B cell (primary cell): Measurements from ENCODE around the gene GCN1. TPM values are rescaled to one million over a fixed set of nuclear protein-coding genes. Genes with fewer than 3 reads are reported as not detected.
"Not testable (repeated sequence)": the region's sequence is repeated elsewhere in the genome, so short reads cannot be mapped to it uniquely, and the experiment has no call there.

ENCODE experiments used
- ATAC-seq: fragments of 200-7000 bp; cut with Tn5 transposase; one replicate; pipeline ENCODE4 v1.10.0; 2021; ENCODE audit warnings: low read depth, mild to moderate bottlenecking, moderate number of reproducible peaks, moderate library complexity
- CTCF ChIA-PET: fragments of 350-600 bp; sonication (Branson Sonifier 250); formaldehyde crosslinking; loops from one replicate; lab custom pipeline; 2021; ENCODE audit warnings: antibody characterized with exemption, inconsistent platforms; lab: Charles Lee
- POLR2A ChIA-PET: fragments of 350-600 bp; sonication (Branson Sonifier 250); formaldehyde crosslinking; loops from one replicate; lab custom pipeline; 2021; ENCODE audit warnings: antibody characterized with exemption; lab: Charles Lee
- DNase-seq: peaks from one replicate; pipeline ENCODE4 v3.0.0; 2013
- H2AFZ ChIP-seq: 2 replicates; pipeline ENCODE4 v1.6.1; 2012; ENCODE audit warnings: mild to moderate bottlenecking, low read depth, low read length; ENCODE audit not compliant: insufficient read depth, poor library complexity, severe bottlenecking
- H3K27ac ChIP-seq, 2 donors: 1 replicate in 1 of 2; 2 replicates in 1 of 2; pipeline ENCODE4 v1.5.1; 2012 to 2013; ENCODE audit warnings: low read length in 2 of 2, mild to moderate bottlenecking in 2 of 2, moderate library complexity in 1 of 2
- H3K27me3 ChIP-seq, 4 experiments: fragments of 200-600 bp in 1 of 4; sonication (generic) in 1 of 4; replicated peaks in 1 of 4; 1 replicate in 2 of 4; 2 replicates in 2 of 4; pipeline versions ENCODE4 v1.6.1 to v1.7.0; 2013 to 2016; ENCODE audit warnings: low read length in 3 of 4, mild to moderate bottlenecking in 2 of 4, mixed read lengths in 1 of 4, moderate library complexity in 1 of 4; ENCODE audit not compliant: insufficient read depth in 4 of 4, control insufficient read depth in 3 of 4; ENCODE audit errors: control extremely low read depth in 1 of 4
- H3K36me3 ChIP-seq, 2 experiments: replicated peaks in 1 of 2; 1 replicate in 1 of 2; 2 replicates in 1 of 2; pipeline versions ENCODE4 v1.6.1 to v1.7.1; 2013; ENCODE audit warnings: low read length in 1 of 2; ENCODE audit not compliant: insufficient read depth in 2 of 2, control insufficient read depth in 1 of 2; ENCODE audit errors: control extremely low read depth in 1 of 2, extremely low read depth in 1 of 2
- H3K4me1 ChIP-seq, 2 donors: fragments of 200-600 bp in 1 of 2; sonication (generic) in 1 of 2; 1 replicate in 1 of 2; 2 replicates in 1 of 2; pipeline versions ENCODE4 v1.5.1 to v1.6.1; 2013 to 2017; ENCODE audit warnings: low read length in 2 of 2; ENCODE audit not compliant: control insufficient read depth in 2 of 2, insufficient read depth in 2 of 2
- H3K4me2 ChIP-seq: replicated peaks from 2 replicates; pipeline ENCODE3; 2012; ENCODE audit warnings: mild to moderate bottlenecking, low read depth, low read length; ENCODE audit not compliant: poor library complexity, severe bottlenecking
- H3K4me3 ChIP-seq, 5 experiments: fragments of 200-600 bp in 1 of 5; sonication (generic) in 1 of 5; 1 replicate in 3 of 5; 2 replicates in 2 of 5; pipeline versions ENCODE4 v1.5.1 to v1.7.0; 2011 to 2016; ENCODE audit warnings: low read length in 4 of 5, mild to moderate bottlenecking in 4 of 5, low read depth in 2 of 5, control low read depth in 1 of 5, moderate library complexity in 1 of 5; ENCODE audit not compliant: insufficient read depth in 1 of 5; ENCODE audit errors: control extremely low read depth in 1 of 5, extremely low read depth in 1 of 5
- H3K79me2 ChIP-seq: fragments of 200-600 bp; sonication (generic); one replicate; pipeline ENCODE4 v1.6.0; 2016; ENCODE audit warnings: low read length; ENCODE audit not compliant: control insufficient read depth, insufficient read depth
- H3K9ac ChIP-seq: fragments of 200-600 bp; sonication (generic); 2 replicates; pipeline ENCODE4 v1.6.1; 2017; ENCODE audit warnings: mild to moderate bottlenecking, low read length, moderate library complexity
- H3K9me3 ChIP-seq, 3 donors: one replicate each; pipeline versions ENCODE4 v1.6.1 to v1.7.1; 2013; ENCODE audit warnings: low read length in 2 of 3; ENCODE audit not compliant: control insufficient read depth in 2 of 3, insufficient read depth in 1 of 3; ENCODE audit errors: control extremely low read depth in 1 of 3
- H4K20me1 ChIP-seq: 2 replicates; pipeline ENCODE4 v1.6.0; 2012; ENCODE audit warnings: mild to moderate bottlenecking, low read length; ENCODE audit not compliant: insufficient read depth, control insufficient read depth, poor library complexity, severe bottlenecking
- H3K27ac Mint-ChIP-seq: one replicate; pipeline ENCODE4 v1.8.0; 2021; ENCODE audit warnings: mixed read lengths
- H3K27me3 Mint-ChIP-seq: one replicate; pipeline ENCODE4 v1.8.0; 2021; ENCODE audit warnings: mixed read lengths
- H3K4me1 Mint-ChIP-seq: one replicate; pipeline ENCODE4 v1.8.0; 2021; ENCODE audit warnings: mixed read lengths
- H3K4me3 Mint-ChIP-seq: one replicate; pipeline ENCODE4 v1.8.0; 2021; ENCODE audit warnings: mixed read lengths
- H3K9me3 Mint-ChIP-seq: one replicate; pipeline ENCODE4 v1.8.0; 2022; ENCODE audit warnings: mixed read lengths; ENCODE audit not compliant: insufficient read depth
- CTCF ChIP-seq: fragments of 200-600 bp; IDR thresholded peaks from one replicate; pipeline ENCODE4 v1.8.0; 2022; ENCODE audit warnings: antibody characterized with exemption, mild to moderate bottlenecking
- EZH2 ChIP-seq: IDR thresholded peaks from 2 replicates; pipeline ENCODE4 v1.6.1; 2012; ENCODE audit warnings: borderline replicate concordance, low read depth, mild to moderate bottlenecking, moderate library complexity, low read length; ENCODE audit not compliant: insufficient read depth, poor library complexity, severe bottlenecking
- WGBS: methylation state at CpG from one replicate; pipeline ENCODE4 v1.1.5; 2013; ENCODE audit warnings: missing lambda C conversion rate; ENCODE audit not compliant: insufficient coverage; 5-methylcytosine and 5-hydroxymethylcytosine counted together
- intact Hi-C: fragments of 100-400 bp; cut with micrococcal nuclease; formaldehyde crosslinking; loops from one replicate; pipeline ENCODE4 v1.10.0; 2022
- polyA plus RNA-seq: library from polyadenylated mRNA; depleted of rRNA; stranded (reverse); fragments of >200 nt; gene quantifications from 2 replicates; pipeline ENCODE4 v1.2.3, GENCODE V29; 2012
- total RNA-seq, 2 donors: library from RNA; stranded (reverse); fragments of 120-200 nt in 1 of 2; gene quantifications; 1 replicate in 1 of 2; 2 replicates in 1 of 2; pipeline versions ENCODE4 v1.2.3 to v1.2.4, GENCODE V29; 2013 to 2022

Gene GCN1
- total and polyA plus RNA-seq, 2 donors (not counting 1 experiment from before 2014, with no cell fraction given): 41.3 to 127 TPM

GRCh38 chr12:120193286-120193685 is 1.2 kb downstream of the GCN1 start:
- intact Hi-C loops: loop anchor here (5.0 kb wide), 1 partner anchor 76 kb away; the partner anchor contains the start of gene RAB35
- Mint-ChIP-seq H3K27ac (peak overlapping the region; percentile 75), H3K4me3 (peak overlapping the region; percentile 90), H3K4me1 (peaks cover 16% of the 10 kb centered on the region)
- H3K4me3 ChIP-seq, H3K27me3 Mint-ChIP-seq, DNase-seq, H3K9ac ChIP-seq, H3K27ac ChIP-seq, H3K9me3 ChIP-seq, H3K27me3 ChIP-seq, POLR2A ChIA-PET, CTCF ChIA-PET, H2AFZ ChIP-seq, H3K9me3 Mint-ChIP-seq, ATAC-seq: not testable (repeated sequence)
- Histone ChIP-seq H3K79me2 (peaks cover 76% of the 10 kb centered on the region), H3K4me2 (peak overlapping the region; percentile 94), H3K36me3 (peaks cover 6 to 43% of the 10 kb centered on the region in 2 experiments), H3K4me1 (peaks cover 13 to 20% of the 10 kb centered on the region in 2 donors), H4K20me1 (peaks cover 34% of the 10 kb centered on the region)
- 91% methylated on average over 7 of the region's 8 CpGs for WGBS

- peaks cover 3 to 42% of the 10 kb centered on the region in 2 experiments for H3K36me3 ChIP-seq
- TF ChIP-seq CTCF (no peak), EZH2 (no peak)
- no peak overlapping the region for H3K9ac ChIP-seq
- Mint-ChIP-seq H3K9me3 (no peaks in the 10 kb centered on the region), H3K27ac (no peak overlapping the region), H3K4me3 (no peak overlapping the region), H3K27me3 (no peaks in the 10 kb centered on the region), H3K4me1 (peaks cover 17% of the 10 kb centered on the region)
- no peak for DNase-seq
- H2AFZ ChIP-seq: no peak overlapping the region
- H3K79me2 ChIP-seq: peaks cover 92% of the 10 kb centered on the region
- no peak overlapping the region for H3K4me2 ChIP-seq
- H3K9me3 ChIP-seq: no peaks in the 10 kb centered on the region
- POLR2A ChIA-PET: interaction anchor here (0.5 kb wide), 1 partner anchor 1275 kb away, joined by 3 read pairs; no protein-coding TSS in a partner anchor
- intact Hi-C loops: loop anchor here (5.0 kb wide), 1 partner anchor 74 kb away; the partner anchor contains the start of gene RAB35
- CTCF ChIA-PET: no interaction called here
- H3K27ac ChIP-seq: no peak overlapping the region
- peaks cover 47% of the 10 kb centered on the region for H4K20me1 ChIP-seq
- no peak for ATAC-seq
- 49% methylated on average over 4 of the region's 7 CpGs for whole genome bisulfite sequencing
- no peaks in the 10 kb centered on the region for H3K27me3 ChIP-seq
- peaks cover 13 to 19% of the 10 kb centered on the region in 2 donors for H3K4me1 ChIP-seq
- no peak overlapping the region for H3K4me3 ChIP-seq
Measured at GRCh38 chr12:120190985-120191480, 3.5 kb downstream of the GCN1 start.
